Skin of body (tissue), 2 donors: ENCODE data around the gene FGD5. TPM values are rescaled to one million over a fixed set of nuclear protein-coding genes. Genes with fewer than 3 reads are reported as not detected.

Experiments used
- DNase-seq: peaks from one replicate; lab custom pipeline; 2025; lab: John Stamatoyannopoulos, UW
- total RNA-seq: library from RNA; depleted of rRNA; stranded (reverse); fragments of >200 nt; gene quantifications from one replicate; pipeline ENCODE4 v1.2.3, GENCODE V29; 2014

The FGD5 gene
- total RNA-seq, 1 donor from 2014 or later = 14.9 TPM

DNA sequence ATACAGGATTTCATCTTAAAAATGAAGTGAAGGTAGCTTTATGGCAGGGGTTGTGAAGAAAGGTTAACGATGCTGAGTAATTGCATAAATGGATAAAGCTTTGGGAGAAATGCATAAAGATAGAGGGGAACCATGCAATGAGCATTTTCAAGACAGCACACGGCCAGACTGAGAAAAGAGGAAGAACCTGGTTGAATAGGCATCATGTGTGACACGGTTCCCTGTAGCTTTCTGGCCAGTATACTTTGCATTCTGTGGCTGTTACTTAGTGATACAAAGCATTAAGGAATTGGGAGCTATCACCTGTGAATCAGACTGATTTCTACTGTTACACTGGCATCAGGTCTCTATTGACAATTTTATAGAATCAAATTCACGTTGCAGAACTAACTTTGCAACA is 161.9 kb downstream of the FGD5 start:
- no peak for DNase-seq

Other genes with a start within 250 kb of the FGD5 start
- 15.1 TPM for gene CCDC174, start 167.2 kb upstream of the FGD5 start, total RNA-seq
- gene C3orf20, start 143.8 kb upstream of the FGD5 start, total RNA-seq = not detected
- gene NR2C2, start 128.6 kb downstream of the FGD5 start, total RNA-seq = 36.7 TPM
- 19.0 TPM for gene MRPS25, start 246.4 kb downstream of the FGD5 start, total RNA-seq